ENCODE results near the gene PFKL.

DNA sequence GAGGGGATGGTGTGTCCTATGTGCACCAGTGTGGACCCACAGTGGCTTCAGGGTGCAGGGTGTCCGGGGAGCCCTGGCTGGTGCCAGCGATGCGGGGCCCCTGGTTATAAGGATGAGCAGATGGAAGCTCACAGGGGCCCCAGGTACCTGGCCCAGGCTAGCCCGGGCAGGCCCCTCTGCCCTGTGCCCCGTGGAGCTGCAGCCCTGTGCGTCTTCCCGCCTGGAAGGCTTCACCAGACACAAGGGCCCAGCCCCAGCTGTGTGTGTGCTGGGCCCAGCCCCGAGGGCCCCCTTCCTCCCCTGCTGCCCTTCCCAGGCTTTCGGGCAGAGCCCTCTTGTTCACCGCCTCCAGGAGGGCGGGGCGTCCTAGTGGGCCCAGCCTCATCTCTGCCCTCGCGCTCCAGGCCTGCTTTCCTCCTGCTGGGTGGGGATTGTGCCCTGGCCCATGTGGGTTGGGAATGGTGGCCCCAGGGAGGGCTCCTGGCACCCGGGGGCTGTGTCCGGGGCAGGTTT is 15.9 kb downstream of the PFKL start:
- no peak for TF ChIP-seq CHD4 (IDR thresholded peaks at IDR 0.05; ENCODE audit: borderline replicate concordance)
- no peak for TF ChIP-seq REST (IDR thresholded peaks at IDR 0.05)
- TF ChIP-seq, protein P1, sequence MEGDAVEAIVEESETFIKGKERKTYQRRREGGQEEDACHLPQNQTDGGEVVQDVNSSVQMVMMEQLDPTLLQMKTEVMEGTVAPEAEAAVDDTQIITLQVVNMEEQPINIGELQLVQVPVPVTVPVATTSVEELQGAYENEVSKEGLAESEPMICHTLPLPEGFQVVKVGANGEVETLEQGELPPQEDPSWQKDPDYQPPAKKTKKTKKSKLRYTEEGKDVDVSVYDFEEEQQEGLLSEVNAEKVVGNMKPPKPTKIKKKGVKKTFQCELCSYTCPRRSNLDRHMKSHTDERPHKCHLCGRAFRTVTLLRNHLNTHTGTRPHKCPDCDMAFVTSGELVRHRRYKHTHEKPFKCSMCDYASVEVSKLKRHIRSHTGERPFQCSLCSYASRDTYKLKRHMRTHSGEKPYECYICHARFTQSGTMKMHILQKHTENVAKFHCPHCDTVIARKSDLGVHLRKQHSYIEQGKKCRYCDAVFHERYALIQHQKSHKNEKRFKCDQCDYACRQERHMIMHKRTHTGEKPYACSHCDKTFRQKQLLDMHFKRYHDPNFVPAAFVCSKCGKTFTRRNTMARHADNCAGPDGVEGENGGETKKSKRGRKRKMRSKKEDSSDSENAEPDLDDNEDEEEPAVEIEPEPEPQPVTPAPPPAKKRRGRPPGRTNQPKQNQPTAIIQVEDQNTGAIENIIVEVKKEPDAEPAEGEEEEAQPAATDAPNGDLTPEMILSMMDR (IDR thresholded peaks at IDR 0.05), result no peak
